GM23338 (cell line): Measurements from ENCODE around the gene RBL2.
"Not testable (repeated sequence)": the region's sequence is repeated elsewhere in the genome, so short reads cannot be mapped to it uniquely, and the experiment has no call there.

Experiments
- EZH2 ChIP-seq: fragments of 200-600 bp; sonication (generic); IDR thresholded peaks from one replicate; pipeline ENCODE4 v1.8.0; 2017; ENCODE audit warnings: antibody characterized with exemption, mild to moderate bottlenecking, low read depth; ENCODE audit not compliant: unreplicated experiment
- EZH2phosphoT487 ChIP-seq: fragments of 200-600 bp; sonication (generic); IDR thresholded peaks from one replicate; pipeline ENCODE4 v1.8.1; 2018; ENCODE audit warnings: antibody characterized with exemption; ENCODE audit not compliant: unreplicated experiment
- POLR2AphosphoS5 ChIP-seq: IDR thresholded peaks from 2 replicates; pipeline ENCODE4 v1.6.1; 2016; ENCODE audit warnings: antibody characterized with exemption, low read depth
- TF ChIP-seq, protein P1 (sequence below), 2 experiments: fragments of 200-600 bp in 1 of 2; sonication (generic) in 1 of 2; conservative IDR thresholded peaks; 2 replicates each; pipeline versions ENCODE4 v1.5.1 to v1.6.1; 2016 to 2017; ENCODE audit warnings: antibody characterized with exemption in 2 of 2, low read depth in 2 of 2, mild to moderate bottlenecking in 2 of 2, moderate library complexity in 1 of 2

DNA sequence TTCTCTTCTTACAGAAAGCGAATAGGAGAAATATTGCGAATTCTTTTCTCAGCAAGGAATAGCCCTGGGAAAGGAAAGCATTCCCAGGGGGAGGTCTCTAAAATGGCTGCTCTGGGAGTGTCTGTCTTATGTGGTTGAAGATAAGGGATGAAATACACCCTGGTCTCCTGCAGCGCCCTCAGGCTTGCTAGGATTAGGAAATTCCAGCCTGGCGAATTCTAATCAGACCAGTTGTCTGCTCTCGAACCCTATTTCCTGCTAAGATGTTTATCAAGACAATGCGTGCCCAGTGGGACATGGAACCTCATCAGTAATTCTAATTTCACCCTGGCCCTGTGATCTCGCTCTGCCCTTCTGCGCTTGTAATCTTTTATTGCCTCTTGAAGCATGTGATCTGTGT, 49.7 kb upstream of the RBL2 start:
- TF ChIP-seq, protein P1, sequence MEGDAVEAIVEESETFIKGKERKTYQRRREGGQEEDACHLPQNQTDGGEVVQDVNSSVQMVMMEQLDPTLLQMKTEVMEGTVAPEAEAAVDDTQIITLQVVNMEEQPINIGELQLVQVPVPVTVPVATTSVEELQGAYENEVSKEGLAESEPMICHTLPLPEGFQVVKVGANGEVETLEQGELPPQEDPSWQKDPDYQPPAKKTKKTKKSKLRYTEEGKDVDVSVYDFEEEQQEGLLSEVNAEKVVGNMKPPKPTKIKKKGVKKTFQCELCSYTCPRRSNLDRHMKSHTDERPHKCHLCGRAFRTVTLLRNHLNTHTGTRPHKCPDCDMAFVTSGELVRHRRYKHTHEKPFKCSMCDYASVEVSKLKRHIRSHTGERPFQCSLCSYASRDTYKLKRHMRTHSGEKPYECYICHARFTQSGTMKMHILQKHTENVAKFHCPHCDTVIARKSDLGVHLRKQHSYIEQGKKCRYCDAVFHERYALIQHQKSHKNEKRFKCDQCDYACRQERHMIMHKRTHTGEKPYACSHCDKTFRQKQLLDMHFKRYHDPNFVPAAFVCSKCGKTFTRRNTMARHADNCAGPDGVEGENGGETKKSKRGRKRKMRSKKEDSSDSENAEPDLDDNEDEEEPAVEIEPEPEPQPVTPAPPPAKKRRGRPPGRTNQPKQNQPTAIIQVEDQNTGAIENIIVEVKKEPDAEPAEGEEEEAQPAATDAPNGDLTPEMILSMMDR (conservative IDR thresholded peaks at IDR 0.05; ENCODE audit: low read depth in 2 of 2): not testable (repeated sequence)
- not testable (repeated sequence) for TF ChIP-seq POLR2AphosphoS5, EZH2phosphoT487, EZH2
